Dedifferentiated amniotic fluid mesenchymal stem cell (primary cell): ENCODE results near the gene FAM20C.
"Not testable (repeated sequence)": the region's sequence is repeated elsewhere in the genome, so short reads cannot be mapped to it uniquely, and the experiment has no call there.

Source experiments
- DNase-seq: peaks from one replicate; pipeline ENCODE4 v3.0.0-alpha.2; 2016; ENCODE audit errors: extremely low spot score

Gene FAM20C

DNA sequence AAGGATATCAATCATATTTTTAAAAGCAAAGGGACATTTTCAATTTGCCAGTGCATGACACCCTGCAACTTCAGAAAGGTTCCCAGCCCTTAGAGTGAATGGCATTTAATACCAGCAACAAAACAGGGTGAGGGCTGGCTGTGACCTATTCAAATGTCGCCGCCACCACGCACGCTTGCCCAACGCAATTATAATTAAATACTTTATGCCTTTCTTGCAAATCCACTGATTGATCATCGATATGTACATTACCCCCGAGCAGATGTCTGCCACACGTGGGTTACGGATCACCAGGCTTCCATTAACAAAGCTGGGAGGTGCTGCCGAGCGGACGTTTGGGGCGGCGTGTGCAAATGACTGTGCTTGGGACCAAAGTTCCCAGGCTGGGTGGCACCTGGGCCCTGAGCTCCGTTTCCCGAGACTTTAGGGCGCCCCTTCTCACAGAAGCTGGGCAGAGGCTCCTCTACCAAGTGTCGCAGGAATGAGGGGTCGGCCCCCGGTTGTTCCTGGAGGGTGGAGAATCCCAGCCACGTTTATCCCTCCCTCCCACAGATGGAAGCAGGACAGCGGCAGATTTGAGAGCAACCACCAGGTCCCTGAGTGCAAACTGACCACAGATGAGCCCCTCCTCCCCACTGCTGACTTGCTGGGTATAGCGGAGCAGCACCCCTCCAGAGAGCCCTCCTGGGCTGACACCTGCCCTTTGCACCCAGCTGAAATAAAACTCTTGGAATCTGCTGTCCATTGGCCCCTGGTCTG, 101.5 kb downstream of the FAM20C start:
- DNase-seq: no peak

GRCh38 chr7:294440-295154, 102.2 kb downstream of the FAM20C start:
- no peak for DNase-seq

DNA sequence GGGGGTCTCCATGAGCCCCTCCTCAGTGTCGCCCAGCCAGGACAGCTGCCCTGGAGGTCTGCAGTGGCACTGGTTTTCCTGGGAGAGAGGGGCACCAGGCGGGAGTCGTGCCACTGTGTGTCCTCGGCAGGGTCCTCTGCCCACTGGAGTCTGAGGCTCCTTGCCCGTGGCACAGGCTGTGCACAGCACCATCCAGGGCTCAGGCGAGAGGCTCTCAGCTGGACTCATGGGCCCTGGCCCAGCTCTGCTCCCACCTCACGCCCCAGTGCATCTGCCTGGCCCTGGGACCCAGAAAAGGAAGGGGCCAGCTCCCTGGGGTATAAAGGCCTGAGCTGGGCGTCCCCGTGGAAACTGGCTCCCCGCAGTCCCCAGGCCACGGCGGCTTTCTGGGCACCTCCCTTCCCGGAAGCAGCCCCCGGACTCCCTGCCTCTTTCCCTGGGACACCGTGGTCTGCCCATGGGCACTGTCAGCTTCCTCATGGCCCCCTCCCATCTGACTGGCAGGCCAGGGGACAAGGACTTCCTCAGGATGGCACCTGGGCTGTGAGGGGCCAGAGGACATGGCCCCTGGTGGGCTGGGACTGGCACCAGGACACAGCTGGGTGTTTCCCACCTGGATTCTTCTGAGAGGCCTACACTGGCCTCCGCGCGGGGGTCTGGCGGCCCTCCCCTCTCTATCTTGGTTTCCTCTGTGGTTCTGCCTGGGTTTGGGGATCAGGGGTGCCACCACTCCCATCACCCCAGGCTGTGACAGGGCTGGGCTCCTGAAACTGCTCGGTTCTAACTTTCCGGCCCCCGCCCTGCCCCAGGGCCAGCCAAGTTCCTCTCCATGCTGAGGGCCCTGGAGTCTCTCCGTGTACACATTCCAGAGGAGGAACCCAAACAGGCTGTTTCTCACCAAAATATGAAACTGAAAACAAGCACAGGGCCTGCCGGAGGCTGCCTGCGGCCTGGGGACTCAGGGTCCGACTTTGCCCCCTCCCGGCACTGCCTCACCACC, 103.1 kb downstream of the FAM20C start:
- DNase-seq: no peak

DNA sequence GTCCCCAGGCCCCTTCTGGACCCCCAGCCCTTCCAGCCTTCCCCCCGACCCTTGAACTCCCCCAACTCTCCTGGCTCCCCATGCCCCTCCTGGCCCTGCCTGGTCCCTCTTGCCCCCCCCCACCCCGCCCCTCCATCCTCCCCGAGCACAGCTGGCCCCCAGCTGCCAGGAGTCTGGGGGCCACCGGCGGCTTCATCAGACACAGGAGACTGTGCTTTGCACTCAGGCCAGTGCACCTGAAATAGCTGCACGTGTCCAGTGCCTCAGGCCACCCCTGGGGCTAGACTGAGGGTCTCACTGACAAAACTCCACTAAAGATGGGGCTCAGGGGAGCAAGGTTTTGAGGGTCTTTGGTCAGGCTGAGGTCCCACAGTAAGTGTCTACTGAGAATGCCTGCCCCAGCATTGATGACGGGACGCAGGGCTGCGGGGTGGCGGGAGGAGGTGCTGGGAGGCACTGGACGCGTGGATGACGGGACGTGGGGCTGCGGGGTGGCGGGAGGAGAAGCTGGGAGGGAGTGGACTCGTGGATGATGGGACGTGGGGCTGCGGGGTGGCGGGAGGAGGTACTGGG, 104.1 kb downstream of the FAM20C start:
- DNase-seq: no peak

- DNase-seq: not testable (repeated sequence)
These were observed 104.8 kb downstream of the FAM20C start for GRCh38 chr7:297141-297540.

- no peak for DNase-seq
These were observed 105.4 kb downstream of the FAM20C start for GRCh38 chr7:297611-298374.

- DNase-seq: no peak
These were observed 106.0 kb downstream of the FAM20C start for GRCh38 chr7:298375-298702.

DNA sequence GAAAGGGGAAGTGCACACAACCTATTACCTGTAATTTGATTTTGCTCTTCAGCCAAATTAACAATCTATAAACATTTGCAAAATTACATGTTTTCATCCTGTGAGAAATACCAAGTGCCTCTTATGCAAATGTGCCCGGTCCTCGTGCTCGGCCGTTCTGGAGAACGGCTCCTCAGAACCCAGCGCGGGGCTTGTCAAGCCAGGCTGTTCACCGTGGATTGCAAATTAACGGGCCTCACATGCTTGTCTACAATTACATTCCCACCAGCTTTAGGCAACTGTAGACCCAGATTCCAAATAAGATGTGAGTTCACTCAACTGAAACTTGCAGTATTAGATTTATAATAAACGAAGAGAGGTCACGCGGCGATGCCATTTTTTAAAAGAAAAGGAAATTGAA, 106.4 kb downstream of the FAM20C start:
- DNase-seq: no peak

DNA sequence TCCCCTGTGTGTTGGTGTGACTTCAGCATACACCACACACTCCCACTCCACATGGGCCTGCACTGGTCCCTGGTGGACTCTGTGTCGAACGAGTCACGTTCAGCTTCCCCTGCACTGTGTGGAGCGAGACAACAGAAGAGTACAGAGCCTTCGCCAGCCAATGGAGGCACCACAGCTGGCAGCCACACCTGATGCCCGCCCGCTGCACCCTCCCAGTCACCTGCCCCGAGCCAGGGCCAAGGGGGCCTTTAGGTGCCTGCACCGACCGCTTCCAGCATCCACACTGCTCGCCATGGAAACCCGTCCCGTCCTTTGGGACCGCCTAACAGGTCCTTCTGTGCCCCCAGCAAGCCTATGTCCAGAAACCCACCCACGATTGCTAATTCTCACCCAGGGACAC, 106.8 kb downstream of the FAM20C start:
- DNase-seq: no peak

GRCh38 chr7:299628-300027, 107.3 kb downstream of the FAM20C start:
- no peak for DNase-seq

DNA sequence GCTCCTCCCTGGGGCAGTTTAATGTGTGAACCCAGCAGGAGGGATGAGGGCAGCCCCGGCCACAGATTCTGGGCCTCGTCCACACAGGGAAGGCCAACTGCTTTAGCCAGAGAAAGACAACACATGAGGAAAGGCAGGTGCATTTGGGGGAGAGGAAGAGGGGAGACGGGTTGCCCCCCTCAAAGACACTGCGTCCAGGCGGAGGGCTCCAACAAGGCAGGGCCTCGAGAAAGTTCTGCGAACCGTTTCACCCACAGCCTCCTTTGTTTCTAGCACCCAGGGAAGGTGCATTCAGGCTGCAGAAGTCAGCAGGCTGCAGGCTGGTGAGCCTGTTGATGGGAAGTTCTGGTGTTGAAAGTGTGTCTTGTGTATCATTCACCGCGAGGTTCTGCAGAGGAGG, 107.7 kb downstream of the FAM20C start:
- DNase-seq: no peak

GRCh38 chr7:300546-301290, 108.3 kb downstream of the FAM20C start:
- no peak for DNase-seq

GRCh38 chr7:301291-302053, 109.1 kb downstream of the FAM20C start:
- DNase-seq: no peak

GRCh38 chr7:302054-302992, 110.0 kb downstream of the FAM20C start:
- DNase-seq: no peak

DNA sequence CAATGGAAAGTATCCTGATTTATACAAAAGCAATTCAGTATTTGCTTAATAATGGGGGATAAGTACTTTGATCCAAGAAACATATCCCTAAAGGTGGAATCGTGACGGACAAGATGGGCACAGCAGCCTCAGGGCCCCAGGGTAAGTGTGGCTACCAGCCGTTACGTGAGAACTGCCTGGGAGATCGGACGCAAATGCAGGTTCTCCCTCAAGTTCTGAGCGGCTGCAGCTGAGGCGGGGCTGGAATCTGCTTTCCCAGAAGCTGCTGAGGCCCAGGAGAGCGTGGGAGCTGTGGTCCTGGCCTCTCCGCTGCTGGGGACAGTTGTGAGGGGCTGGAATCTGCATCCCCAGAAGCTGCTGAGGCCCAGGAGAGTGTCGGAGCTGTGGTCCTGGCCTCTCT, 111.1 kb downstream of the FAM20C start:
- no peak for DNase-seq

DNA sequence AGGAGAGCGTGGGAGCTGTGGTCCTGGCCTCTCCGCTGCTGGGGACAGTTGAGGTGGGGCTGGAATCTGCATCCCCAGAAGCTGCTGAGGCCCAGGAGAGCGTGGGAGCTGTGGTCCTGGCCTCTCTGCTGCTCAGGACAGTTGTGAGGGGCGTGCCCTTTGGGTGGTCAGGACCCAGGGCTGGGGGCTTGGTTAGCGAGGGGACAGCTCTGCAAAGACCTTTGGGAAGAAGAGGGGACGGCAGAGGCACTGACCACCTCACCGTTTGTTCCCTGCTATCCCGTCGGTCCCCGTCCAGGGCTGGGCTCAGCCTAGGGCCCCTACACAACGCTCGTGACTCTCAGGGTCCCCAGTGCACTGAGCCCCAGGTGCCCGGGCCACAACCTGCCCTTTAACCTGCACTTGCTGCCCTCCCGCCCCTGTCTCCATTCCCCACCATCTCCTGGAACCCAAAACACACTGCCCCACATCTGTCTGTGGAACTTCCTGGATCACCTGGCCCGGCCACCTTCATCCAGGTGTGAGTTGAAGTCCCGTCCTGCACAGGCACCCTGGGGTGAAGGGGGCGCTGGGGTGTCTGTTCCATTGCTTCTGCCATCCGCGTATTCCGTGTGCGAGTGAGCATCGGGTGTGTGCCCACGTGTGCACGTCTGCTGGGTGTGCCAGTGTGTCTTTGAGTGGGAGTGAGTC, 111.7 kb downstream of the FAM20C start:
- no peak for DNase-seq

- no peak for DNase-seq
These were observed 112.4 kb downstream of the FAM20C start for GRCh38 chr7:304574-305409.
